HepG2 (cell line): ENCODE results near the gene UBTF. TPM values are rescaled to one million over a fixed set of nuclear protein-coding genes. Genes with fewer than 3 reads are reported as not detected.

ENCODE experiments used
- DMAP1 ChIP-seq: IDR thresholded peaks from 2 replicates; pipeline ENCODE4 v1.6.1; 2016
- HNRNPK ChIP-seq: fragments of 200-400 bp; formaldehyde crosslinking; IDR thresholded peaks from 2 replicates; pipeline ENCODE4 v1.6.1; 2018; ENCODE audit warnings: low read length, low read depth, moderate library complexity, mild to moderate bottlenecking; ENCODE audit not compliant: poor library complexity, severe bottlenecking
- HNRNPL ChIP-seq: fragments of 200-400 bp; formaldehyde crosslinking; IDR thresholded peaks from 2 replicates; pipeline ENCODE4 v1.6.1; 2017; ENCODE audit warnings: mild to moderate bottlenecking, low read depth, low read length
- MED13 ChIP-seq: sonication (generic); formaldehyde crosslinking; IDR thresholded peaks from 2 replicates; pipeline ENCODE4 v1.5.0; 2020; ENCODE audit warnings: missing genetic modification reagents
- MEF2D ChIP-seq: sonication (generic); formaldehyde crosslinking; IDR thresholded peaks from 2 replicates; pipeline ENCODE4 v1.5.1; 2020; ENCODE audit warnings: mild to moderate bottlenecking, missing genetic modification reagents
- NPAS2 ChIP-seq: sonication (generic); formaldehyde crosslinking; IDR thresholded peaks from 2 replicates; pipeline ENCODE4 v1.8.0; 2022; ENCODE audit warnings: mild to moderate bottlenecking, missing genetic modification reagents, borderline replicate concordance
- RXRA ChIP-seq: sonication (generic); formaldehyde crosslinking; IDR thresholded peaks from 2 replicates; pipeline ENCODE4 v1.5.1; 2020; ENCODE audit warnings: missing genetic modification reagents
- SOX6 ChIP-seq, 2 experiments: fragments of 450-650 bp in 1 of 2; sonication (generic) in 1 of 2; formaldehyde crosslinking in 1 of 2; IDR thresholded peaks; 2 replicates each; pipeline versions ENCODE4 v1.4.0 to v1.6.1; 2017 to 2020; ENCODE audit warnings: antibody characterized with exemption in 1 of 2, mild to moderate bottlenecking in 1 of 2, missing genetic modification reagents in 1 of 2
- ZC3H4 ChIP-seq: sonication (generic); formaldehyde crosslinking; IDR thresholded peaks from 2 replicates; pipeline ENCODE4 v1.4.0; 2020; ENCODE audit warnings: missing genetic modification reagents, borderline replicate concordance
- ZFY ChIP-seq: sonication (generic); formaldehyde crosslinking; IDR thresholded peaks from 2 replicates; pipeline ENCODE4 v1.4.0; 2020; ENCODE audit warnings: missing genetic modification reagents
- ZFYVE20 ChIP-seq: sonication (generic); formaldehyde crosslinking; IDR thresholded peaks from 2 replicates; pipeline ENCODE4 v1.8.0; 2023; ENCODE audit warnings: low read depth, mild to moderate bottlenecking, moderate library complexity, missing genetic modification reagents, borderline replicate concordance
- ZMYM4 ChIP-seq: sonication (generic); formaldehyde crosslinking; IDR thresholded peaks from 2 replicates; pipeline ENCODE4 v1.8.1; 2023; ENCODE audit warnings: mild to moderate bottlenecking, missing genetic modification reagents
- ZNF230 ChIP-seq: sonication (generic); formaldehyde crosslinking; IDR thresholded peaks from 2 replicates; pipeline ENCODE4 v1.4.0; 2020; ENCODE audit warnings: mild to moderate bottlenecking, missing genetic modification reagents
- ZNF547 ChIP-seq: sonication (generic); formaldehyde crosslinking; IDR thresholded peaks from 2 replicates; pipeline ENCODE4 v1.5.1; 2020; ENCODE audit warnings: mild to moderate bottlenecking, missing genetic modification reagents
- ZNF713 ChIP-seq: sonication (generic); formaldehyde crosslinking; IDR thresholded peaks from 2 replicates; pipeline ENCODE4 v1.4.0; 2020; ENCODE audit warnings: mild to moderate bottlenecking, missing genetic modification reagents
- ZNF768 ChIP-seq: sonication (generic); formaldehyde crosslinking; IDR thresholded peaks from 2 replicates; pipeline ENCODE4 v1.4.0; 2020; ENCODE audit warnings: missing genetic modification reagents
- polyA plus RNA-seq, 8 experiments: library from polyadenylated mRNA; depleted of rRNA in 3 of 8; stranded (reverse) in 7 of 8; unstranded in 1 of 8; fragments of >200 nt; fragmentation: Illumina TruSeq in 4 of 8; extraction: Trizol in 4 of 8; gene quantifications; 2 replicates each; pipeline versions ENCODE4 v1.2.1 to v1.2.3, GENCODE V29; 2011 to 2016; ENCODE audit warnings: low read depth in 4 of 8, missing spikeins in 1 of 8, mixed read lengths in 1 of 8; ENCODE audit not compliant: insufficient read depth in 1 of 8
- total RNA-seq, 5 experiments: library from RNA; depleted of rRNA; stranded (reverse); fragments of >200 nt; fragmentation: Illumina TruSeq; extraction: Trizol; gene quantifications; 2 replicates each; pipeline ENCODE4 v1.2.3, GENCODE V29; 2016; ENCODE audit warnings: low read depth in 1 of 5
- TF ChIP-seq, protein P1 (sequence below): sonication (generic); formaldehyde crosslinking; IDR thresholded peaks from 2 replicates; pipeline ENCODE4 v1.5.1; 2020; ENCODE audit warnings: mild to moderate bottlenecking, moderate library complexity, missing genetic modification reagents
- TF ChIP-seq, protein P2 (sequence below): sonication (generic); formaldehyde crosslinking; IDR thresholded peaks from 2 replicates; pipeline ENCODE4 v1.4.0; 2020; ENCODE audit warnings: missing genetic modification reagents, mild to moderate bottlenecking, borderline replicate concordance
- TF ChIP-seq, protein P3 (sequence below): sonication (generic); formaldehyde crosslinking; IDR thresholded peaks from 2 replicates; pipeline ENCODE4 v1.4.0; 2020; ENCODE audit warnings: missing genetic modification reagents
- TF ChIP-seq, protein P4 (sequence below): sonication (generic); formaldehyde crosslinking; IDR thresholded peaks from 2 replicates; pipeline ENCODE4 v1.4.0; 2020; ENCODE audit warnings: mild to moderate bottlenecking, missing genetic modification reagents

Gene UBTF
- total and polyA plus RNA-seq, 2 of the 13 experiments (the other 11 are each of a cell fraction or from before 2014, with no cell fraction given), result 15.2 to 60.9 TPM

DNA sequence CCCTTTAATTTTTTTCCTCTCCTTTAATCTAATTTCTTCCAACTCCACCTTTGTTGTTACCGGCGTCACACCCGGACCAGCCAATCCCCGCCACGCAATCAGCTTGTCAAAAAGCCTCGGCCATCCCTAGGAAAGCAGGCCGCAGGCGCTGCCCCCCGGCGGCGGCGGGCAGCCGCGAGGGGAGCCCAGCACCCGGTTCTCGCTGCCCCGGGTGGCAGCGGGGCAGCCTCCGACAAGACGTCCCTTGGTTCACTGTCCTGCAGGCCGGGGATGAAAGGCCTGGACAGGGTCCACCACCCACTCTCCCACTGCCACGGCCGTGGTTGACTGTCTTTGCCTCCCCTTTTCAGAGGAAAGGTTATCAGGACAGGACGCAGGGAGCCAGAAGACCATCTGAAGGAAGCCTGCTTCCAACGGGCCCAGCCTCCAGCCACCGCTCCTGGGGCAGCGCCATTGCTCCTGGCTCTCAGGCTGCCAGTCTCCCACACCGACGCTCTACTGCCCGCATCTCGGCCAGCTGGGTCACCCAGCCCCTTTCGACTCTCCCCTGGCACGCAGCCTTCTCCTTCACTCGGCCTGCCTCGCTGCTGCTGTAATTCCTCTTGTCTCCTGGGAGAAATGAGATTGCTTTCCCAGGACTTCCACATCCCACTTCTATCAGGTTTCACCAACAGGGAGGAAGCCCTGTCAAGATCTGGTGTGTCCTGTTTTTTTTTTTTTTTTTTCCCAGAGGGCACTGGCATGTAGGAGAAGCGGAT lies 2.8 kb upstream of the UBTF start (continued):
- TF ChIP-seq, protein P1, sequence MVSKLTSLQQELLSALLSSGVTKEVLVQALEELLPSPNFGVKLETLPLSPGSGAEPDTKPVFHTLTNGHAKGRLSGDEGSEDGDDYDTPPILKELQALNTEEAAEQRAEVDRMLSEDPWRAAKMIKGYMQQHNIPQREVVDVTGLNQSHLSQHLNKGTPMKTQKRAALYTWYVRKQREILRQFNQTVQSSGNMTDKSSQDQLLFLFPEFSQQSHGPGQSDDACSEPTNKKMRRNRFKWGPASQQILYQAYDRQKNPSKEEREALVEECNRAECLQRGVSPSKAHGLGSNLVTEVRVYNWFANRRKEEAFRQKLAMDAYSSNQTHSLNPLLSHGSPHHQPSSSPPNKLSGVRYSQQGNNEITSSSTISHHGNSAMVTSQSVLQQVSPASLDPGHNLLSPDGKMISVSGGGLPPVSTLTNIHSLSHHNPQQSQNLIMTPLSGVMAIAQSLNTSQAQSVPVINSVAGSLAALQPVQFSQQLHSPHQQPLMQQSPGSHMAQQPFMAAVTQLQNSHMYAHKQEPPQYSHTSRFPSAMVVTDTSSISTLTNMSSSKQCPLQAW (CRISPR knock-in tag), result 0 out of 2 replicates have a peak, but pooled peaks have one; percentile 23
- TF ChIP-seq, protein P2, sequence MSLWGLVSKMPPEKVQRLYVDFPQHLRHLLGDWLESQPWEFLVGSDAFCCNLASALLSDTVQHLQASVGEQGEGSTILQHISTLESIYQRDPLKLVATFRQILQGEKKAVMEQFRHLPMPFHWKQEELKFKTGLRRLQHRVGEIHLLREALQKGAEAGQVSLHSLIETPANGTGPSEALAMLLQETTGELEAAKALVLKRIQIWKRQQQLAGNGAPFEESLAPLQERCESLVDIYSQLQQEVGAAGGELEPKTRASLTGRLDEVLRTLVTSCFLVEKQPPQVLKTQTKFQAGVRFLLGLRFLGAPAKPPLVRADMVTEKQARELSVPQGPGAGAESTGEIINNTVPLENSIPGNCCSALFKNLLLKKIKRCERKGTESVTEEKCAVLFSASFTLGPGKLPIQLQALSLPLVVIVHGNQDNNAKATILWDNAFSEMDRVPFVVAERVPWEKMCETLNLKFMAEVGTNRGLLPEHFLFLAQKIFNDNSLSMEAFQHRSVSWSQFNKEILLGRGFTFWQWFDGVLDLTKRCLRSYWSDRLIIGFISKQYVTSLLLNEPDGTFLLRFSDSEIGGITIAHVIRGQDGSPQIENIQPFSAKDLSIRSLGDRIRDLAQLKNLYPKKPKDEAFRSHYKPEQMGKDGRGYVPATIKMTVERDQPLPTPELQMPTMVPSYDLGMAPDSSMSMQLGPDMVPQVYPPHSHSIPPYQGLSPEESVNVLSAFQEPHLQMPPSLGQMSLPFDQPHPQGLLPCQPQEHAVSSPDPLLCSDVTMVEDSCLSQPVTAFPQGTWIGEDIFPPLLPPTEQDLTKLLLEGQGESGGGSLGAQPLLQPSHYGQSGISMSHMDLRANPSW, result no peak
- TF ChIP-seq SOX6 (IDR thresholded peaks at IDR 0.05), result no peak
- TF ChIP-seq SOX6 (CRISPR knock-in tag; IDR thresholded peaks at IDR 0.05), result 0 out of 2 replicates have a peak, but pooled peaks have one; percentile 32
- TF ChIP-seq HNRNPK, result peak; percentile 35
- no peak for TF ChIP-seq DMAP1 (CRISPR knock-in tag)
- no peak for TF ChIP-seq MEF2D
- peak; percentile 50; the same call in 1 of the 2 replicates for TF ChIP-seq ZNF768 (CRISPR knock-in tag)
- peak; percentile 35; the same call in 1 of the 2 replicates for TF ChIP-seq MED13 (CRISPR knock-in tag)
- peak; percentile 88 for TF ChIP-seq ZFY (CRISPR knock-in tag)
- no peak for TF ChIP-seq ZC3H4 (CRISPR knock-in tag)
- peak; percentile 93 for TF ChIP-seq HNRNPL
- TF ChIP-seq ZFYVE20 (CRISPR knock-in tag), result no peak
- TF ChIP-seq ZNF713 (CRISPR knock-in tag), result no peak
- TF ChIP-seq, protein P3, sequence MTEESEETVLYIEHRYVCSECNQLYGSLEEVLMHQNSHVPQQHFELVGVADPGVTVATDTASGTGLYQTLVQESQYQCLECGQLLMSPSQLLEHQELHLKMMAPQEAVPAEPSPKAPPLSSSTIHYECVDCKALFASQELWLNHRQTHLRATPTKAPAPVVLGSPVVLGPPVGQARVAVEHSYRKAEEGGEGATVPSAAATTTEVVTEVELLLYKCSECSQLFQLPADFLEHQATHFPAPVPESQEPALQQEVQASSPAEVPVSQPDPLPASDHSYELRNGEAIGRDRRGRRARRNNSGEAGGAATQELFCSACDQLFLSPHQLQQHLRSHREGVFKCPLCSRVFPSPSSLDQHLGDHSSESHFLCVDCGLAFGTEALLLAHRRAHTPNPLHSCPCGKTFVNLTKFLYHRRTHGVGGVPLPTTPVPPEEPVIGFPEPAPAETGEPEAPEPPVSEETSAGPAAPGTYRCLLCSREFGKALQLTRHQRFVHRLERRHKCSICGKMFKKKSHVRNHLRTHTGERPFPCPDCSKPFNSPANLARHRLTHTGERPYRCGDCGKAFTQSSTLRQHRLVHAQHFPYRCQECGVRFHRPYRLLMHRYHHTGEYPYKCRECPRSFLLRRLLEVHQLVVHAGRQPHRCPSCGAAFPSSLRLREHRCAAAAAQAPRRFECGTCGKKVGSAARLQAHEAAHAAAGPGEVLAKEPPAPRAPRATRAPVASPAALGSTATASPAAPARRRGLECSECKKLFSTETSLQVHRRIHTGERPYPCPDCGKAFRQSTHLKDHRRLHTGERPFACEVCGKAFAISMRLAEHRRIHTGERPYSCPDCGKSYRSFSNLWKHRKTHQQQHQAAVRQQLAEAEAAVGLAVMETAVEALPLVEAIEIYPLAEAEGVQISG (CRISPR knock-in tag), result peak; percentile 59
- no peak for TF ChIP-seq NPAS2 (CRISPR knock-in tag)
- peak; percentile 44; the same call in 1 of the 2 replicates for TF ChIP-seq RXRA (CRISPR knock-in tag)
- TF ChIP-seq ZNF547, result no peak
- TF ChIP-seq, protein P4, sequence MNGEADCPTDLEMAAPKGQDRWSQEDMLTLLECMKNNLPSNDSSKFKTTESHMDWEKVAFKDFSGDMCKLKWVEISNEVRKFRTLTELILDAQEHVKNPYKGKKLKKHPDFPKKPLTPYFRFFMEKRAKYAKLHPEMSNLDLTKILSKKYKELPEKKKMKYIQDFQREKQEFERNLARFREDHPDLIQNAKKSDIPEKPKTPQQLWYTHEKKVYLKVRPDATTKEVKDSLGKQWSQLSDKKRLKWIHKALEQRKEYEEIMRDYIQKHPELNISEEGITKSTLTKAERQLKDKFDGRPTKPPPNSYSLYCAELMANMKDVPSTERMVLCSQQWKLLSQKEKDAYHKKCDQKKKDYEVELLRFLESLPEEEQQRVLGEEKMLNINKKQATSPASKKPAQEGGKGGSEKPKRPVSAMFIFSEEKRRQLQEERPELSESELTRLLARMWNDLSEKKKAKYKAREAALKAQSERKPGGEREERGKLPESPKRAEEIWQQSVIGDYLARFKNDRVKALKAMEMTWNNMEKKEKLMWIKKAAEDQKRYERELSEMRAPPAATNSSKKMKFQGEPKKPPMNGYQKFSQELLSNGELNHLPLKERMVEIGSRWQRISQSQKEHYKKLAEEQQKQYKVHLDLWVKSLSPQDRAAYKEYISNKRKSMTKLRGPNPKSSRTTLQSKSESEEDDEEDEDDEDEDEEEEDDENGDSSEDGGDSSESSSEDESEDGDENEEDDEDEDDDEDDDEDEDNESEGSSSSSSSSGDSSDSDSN (CRISPR knock-in tag), result peak; percentile 91
- TF ChIP-seq ZMYM4 (CRISPR knock-in tag), result 0 out of 2 replicates have a peak, but pooled peaks have one; percentile 32
- peak; percentile 65; the same call in 1 of the 2 replicates for TF ChIP-seq ZNF230 (CRISPR knock-in tag)
